Measurements from ENCODE around the gene POLD1. TPM values are rescaled to one million over a fixed set of nuclear protein-coding genes. Genes with fewer than 3 reads are reported as not detected.

POLD1 gene
- total RNA-seq, 1 donor from 2014 or later: 22.9 TPM

GRCh38 chr19:50455992-50456391 is 71.8 kb downstream of the POLD1 start:
- no peaks in the 10 kb centered on the region for H3K36me3 ChIP-seq
- no peak overlapping the region for H3K27ac ChIP-seq
- H3K27me3 ChIP-seq: peaks cover 5% of the 10 kb centered on the region
- no peak for TF ChIP-seq CTCF (IDR thresholded peaks at IDR 0.05)
- no peaks in the 10 kb centered on the region for H3K9me3 ChIP-seq
- no peaks in the 10 kb centered on the region for H3K4me1 ChIP-seq
- no peak overlapping the region for H3K4me3 ChIP-seq
- DNase-seq (ENCODE audit: low spot score in 2 of 2): no peak
- intact Hi-C loops (cut with DNase I): no loop called here

- peaks cover 5% of the 10 kb centered on the region for H3K27me3 ChIP-seq
- no peaks in the 10 kb centered on the region for H3K9me3 ChIP-seq
- TF ChIP-seq CTCF (IDR thresholded peaks at IDR 0.05): no peak
- no peak overlapping the region for H3K4me3 ChIP-seq
- DNase-seq (ENCODE audit: low spot score in 2 of 2): no peak
- no peak overlapping the region for H3K27ac ChIP-seq
- intact Hi-C loops (cut with DNase I): no loop called here
- no peaks in the 10 kb centered on the region for H3K36me3 ChIP-seq
- H3K4me1 ChIP-seq: no peaks in the 10 kb centered on the region
Measured at GRCh38 chr19:50457300-50457699, 73.2 kb downstream of the POLD1 start.

- DNase-seq (ENCODE audit: low spot score in 2 of 2): no peak
- Histone ChIP-seq H3K36me3 (no peaks in the 10 kb centered on the region), H3K27me3 (peaks cover 5% of the 10 kb centered on the region), H3K4me1 (no peaks in the 10 kb centered on the region), H3K4me3 (no peak overlapping the region), H3K9me3 (no peaks in the 10 kb centered on the region), H3K27ac (no peak overlapping the region)
- intact Hi-C loops (cut with DNase I): no loop called here
- TF ChIP-seq CTCF (IDR thresholded peaks at IDR 0.05): no peak
Measured at GRCh38 chr19:50458396-50459066, 74.4 kb downstream of the POLD1 start.

DNA sequence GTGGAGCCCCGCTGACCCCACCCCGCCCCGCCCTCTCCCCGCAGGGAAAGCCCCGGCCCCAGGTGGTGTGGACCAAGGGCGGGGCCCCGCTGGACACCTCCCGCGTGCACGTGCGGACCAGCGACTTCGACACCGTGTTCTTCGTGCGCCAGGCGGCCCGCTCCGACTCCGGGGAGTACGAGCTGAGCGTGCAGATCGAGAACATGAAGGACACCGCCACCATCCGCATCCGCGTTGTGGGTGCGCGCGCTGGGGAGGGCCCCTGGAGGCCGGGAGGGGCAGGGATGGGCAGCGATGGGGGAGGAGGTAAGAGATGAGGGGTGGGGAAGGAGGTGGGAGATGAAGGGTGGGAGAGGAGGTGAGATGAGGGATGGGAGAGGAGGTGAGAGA is 74.9 kb downstream of the POLD1 start:
- Histone ChIP-seq H3K4me1 (no peaks in the 10 kb centered on the region), H3K9me3 (no peaks in the 10 kb centered on the region), H3K4me3 (no peak overlapping the region), H3K27me3 (peaks cover 5% of the 10 kb centered on the region), H3K27ac (no peak overlapping the region), H3K36me3 (no peaks in the 10 kb centered on the region)
- DNase-seq (ENCODE audit: low spot score in 2 of 2): no peak
- TF ChIP-seq CTCF (IDR thresholded peaks at IDR 0.05): no peak
- intact Hi-C loops (cut with DNase I): no loop called here

- H3K9me3 ChIP-seq: no peaks in the 10 kb centered on the region
- no peak overlapping the region for H3K27ac ChIP-seq
- H3K4me3 ChIP-seq: no peak overlapping the region
- peaks cover 5% of the 10 kb centered on the region for H3K27me3 ChIP-seq
- DNase-seq (ENCODE audit: low spot score in 2 of 2): no peak
- H3K4me1 ChIP-seq: no peaks in the 10 kb centered on the region
- no peaks in the 10 kb centered on the region for H3K36me3 ChIP-seq
- no peak for TF ChIP-seq CTCF (IDR thresholded peaks at IDR 0.05)
- intact Hi-C loops (cut with DNase I): loop anchor here (2.0 kb wide), 1 partner anchor 91 kb away; no protein-coding TSS in a partner anchor
Measured at GRCh38 chr19:50459638-50460037, 75.5 kb downstream of the POLD1 start.
